Thyroid gland (tissue), 4 donors: ENCODE results near the gene FAM120A. TPM values are rescaled to one million over a fixed set of nuclear protein-coding genes. Genes with fewer than 3 reads are reported as not detected.

Source experiments
- DNase-seq, 2 donors: peaks; one replicate each; pipeline ENCODE4 v3.0.0-alpha.2; 2019
- H3K27ac ChIP-seq, 3 donors: fragments of 200-600 bp; sonication (generic); 1 replicate in 2 of 3; 2 replicates in 1 of 3; pipeline ENCODE4 v1.5.1; 2016 to 2019; ENCODE audit warnings: mild to moderate bottlenecking in 1 of 3, moderate library complexity in 1 of 3
- H3K27me3 ChIP-seq: fragments of 200-600 bp; sonication (generic); one replicate; pipeline ENCODE4 v1.5.1; 2019
- H3K36me3 ChIP-seq, 2 donors: fragments of 200-600 bp; sonication (generic); one replicate each; pipeline ENCODE4 v1.5.1; 2016 to 2019
- H3K4me1 ChIP-seq, 2 donors: fragments of 200-600 bp; sonication (generic); one replicate each; pipeline ENCODE4 v1.5.1; 2017 to 2019
- H3K4me3 ChIP-seq, 3 donors: fragments of 200-600 bp; sonication (generic); replicated peaks in 1 of 3; 1 replicate in 2 of 3; 2 replicates in 1 of 3; pipeline ENCODE4 v1.5.1; 2016; ENCODE audit warnings: mild to moderate bottlenecking in 1 of 3
- H3K9me3 ChIP-seq: fragments of 200-600 bp; sonication (generic); one replicate; pipeline ENCODE4 v1.5.1; 2017
- POLR2A ChIP-seq, 2 donors: fragments of 450-650 bp; IDR thresholded peaks; one replicate each; pipeline ENCODE4 v1.6.1; 2017; ENCODE audit warnings: antibody characterized with exemption in 2 of 2, mild to moderate bottlenecking in 2 of 2, moderate library complexity in 1 of 2
- WGBS, 2 donors: methylation state at CpG; one replicate each; pipeline ENCODE4 v1.1.5; 2017; 5-methylcytosine and 5-hydroxymethylcytosine counted together
- intact Hi-C: fragments of 100-400 bp; cut with DNase I; formaldehyde crosslinking; loops from one replicate; pipeline ENCODE4 v1.15.1; 2023
- total RNA-seq, 4 donors: library from RNA; depleted of rRNA; stranded (reverse); fragments of >200 nt; gene quantifications; one replicate each; pipeline ENCODE4 v1.2.3, GENCODE V29; 2016
- TF ChIP-seq, protein P1 (sequence below), 6 experiments: fragments of 200-600 bp in 3 of 6; fragments of 450-650 bp in 3 of 6; sonication (generic) in 3 of 6; IDR thresholded peaks; one replicate each; pipeline ENCODE4 v1.5.1; 2016 to 2019; ENCODE audit warnings: antibody characterized with exemption in 6 of 6, mild to moderate bottlenecking in 2 of 6, inconsistent platforms in 1 of 6, moderate library complexity in 1 of 6

The FAM120A gene
- total RNA-seq, 4 donors from 2014 or later = 78.1 to 118 (median 111) TPM

- Histone ChIP-seq H3K9me3 (no peaks in the 10 kb centered on the region), H3K36me3 (no peaks in the 10 kb centered on the region), H3K27ac (no peak overlapping the region), H3K4me3 (no peak overlapping the region), H3K4me1 (peaks cover 38 to 57% of the 10 kb centered on the region in 2 donors), H3K27me3 (no peaks in the 10 kb centered on the region)
- WGBS, 2 donors = 91 to 95% methylated on average over 5 of the region's 5 CpGs
- DNase-seq = no peak
- TF ChIP-seq, protein P1, sequence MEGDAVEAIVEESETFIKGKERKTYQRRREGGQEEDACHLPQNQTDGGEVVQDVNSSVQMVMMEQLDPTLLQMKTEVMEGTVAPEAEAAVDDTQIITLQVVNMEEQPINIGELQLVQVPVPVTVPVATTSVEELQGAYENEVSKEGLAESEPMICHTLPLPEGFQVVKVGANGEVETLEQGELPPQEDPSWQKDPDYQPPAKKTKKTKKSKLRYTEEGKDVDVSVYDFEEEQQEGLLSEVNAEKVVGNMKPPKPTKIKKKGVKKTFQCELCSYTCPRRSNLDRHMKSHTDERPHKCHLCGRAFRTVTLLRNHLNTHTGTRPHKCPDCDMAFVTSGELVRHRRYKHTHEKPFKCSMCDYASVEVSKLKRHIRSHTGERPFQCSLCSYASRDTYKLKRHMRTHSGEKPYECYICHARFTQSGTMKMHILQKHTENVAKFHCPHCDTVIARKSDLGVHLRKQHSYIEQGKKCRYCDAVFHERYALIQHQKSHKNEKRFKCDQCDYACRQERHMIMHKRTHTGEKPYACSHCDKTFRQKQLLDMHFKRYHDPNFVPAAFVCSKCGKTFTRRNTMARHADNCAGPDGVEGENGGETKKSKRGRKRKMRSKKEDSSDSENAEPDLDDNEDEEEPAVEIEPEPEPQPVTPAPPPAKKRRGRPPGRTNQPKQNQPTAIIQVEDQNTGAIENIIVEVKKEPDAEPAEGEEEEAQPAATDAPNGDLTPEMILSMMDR (IDR thresholded peaks at IDR 0.05) = no peak
- TF ChIP-seq POLR2A (IDR thresholded peaks at IDR 0.05) = no peak
- intact Hi-C loops = no loop called here
Observed at GRCh38 chr9:93470391-93470790, 18.9 kb downstream of the FAM120A start.

DNA sequence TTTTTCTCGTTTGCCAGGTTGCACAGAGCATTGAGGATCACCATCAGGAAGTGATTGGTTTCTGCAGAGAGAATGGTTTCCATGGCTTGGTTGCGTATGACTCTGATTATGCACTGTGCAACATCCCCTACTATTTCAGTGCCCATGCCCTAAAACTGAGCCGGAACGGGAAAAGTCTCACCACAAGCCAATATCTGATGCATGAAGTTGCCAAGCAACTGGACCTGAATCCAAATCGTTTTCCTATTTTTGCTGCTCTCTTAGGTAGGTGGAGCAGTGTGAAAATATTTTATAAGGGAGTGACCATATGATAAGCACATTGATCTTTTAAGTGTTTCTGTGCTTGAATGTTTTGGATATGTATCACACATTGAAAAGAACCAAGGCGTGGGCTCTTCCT lies 19.6 kb downstream of the FAM120A start:
- H3K4me3 ChIP-seq = no peak overlapping the region
- WGBS, 2 donors = 86% methylated on average over 6 of the region's 6 CpGs
- no peak overlapping the region for H3K27ac ChIP-seq
- H3K4me1 ChIP-seq = peaks cover 37 to 51% of the 10 kb centered on the region in 2 donors
- intact Hi-C loops = no loop called here
- no peaks in the 10 kb centered on the region for H3K9me3 ChIP-seq
- H3K36me3 ChIP-seq = no peaks in the 10 kb centered on the region
- H3K27me3 ChIP-seq = no peaks in the 10 kb centered on the region
- TF ChIP-seq POLR2A (IDR thresholded peaks at IDR 0.05) = no peak
- TF ChIP-seq, protein P1 (IDR thresholded peaks at IDR 0.05) = no peak
- DNase-seq = no peak

DNA sequence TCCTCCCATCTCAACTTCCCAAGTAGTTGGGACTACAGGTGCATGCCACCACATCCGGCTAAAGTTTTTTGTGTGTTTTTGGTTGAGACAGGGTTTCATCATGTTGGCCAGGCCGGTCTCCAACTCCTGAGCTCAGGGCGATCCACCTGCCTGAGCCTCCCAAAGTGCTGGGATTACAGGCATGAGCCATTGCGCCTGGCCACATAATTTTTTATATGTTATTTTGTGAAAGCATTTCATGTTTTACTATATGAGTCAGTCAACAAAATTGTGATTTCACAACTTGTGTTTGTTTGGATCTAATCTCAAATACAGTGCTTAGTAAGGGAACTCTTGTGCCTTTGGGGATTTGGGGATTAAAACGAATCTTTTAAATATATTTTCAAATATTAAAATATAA lies 21.9 kb downstream of the FAM120A start:
- H3K36me3 ChIP-seq = no peaks in the 10 kb centered on the region
- no peaks in the 10 kb centered on the region for H3K9me3 ChIP-seq
- H3K4me3 ChIP-seq = no peak overlapping the region
- 94% methylated on average over 5 of the region's 5 CpGs for WGBS, 2 donors
- DNase-seq = no peak
- TF ChIP-seq, protein P1 (IDR thresholded peaks at IDR 0.05) = no peak
- no peak for TF ChIP-seq POLR2A (IDR thresholded peaks at IDR 0.05)
- H3K27me3 ChIP-seq = no peaks in the 10 kb centered on the region
- H3K4me1 ChIP-seq = peaks cover 15 to 28% of the 10 kb centered on the region in 2 donors
- no peak overlapping the region for H3K27ac ChIP-seq
- intact Hi-C loops = no loop called here

DNA sequence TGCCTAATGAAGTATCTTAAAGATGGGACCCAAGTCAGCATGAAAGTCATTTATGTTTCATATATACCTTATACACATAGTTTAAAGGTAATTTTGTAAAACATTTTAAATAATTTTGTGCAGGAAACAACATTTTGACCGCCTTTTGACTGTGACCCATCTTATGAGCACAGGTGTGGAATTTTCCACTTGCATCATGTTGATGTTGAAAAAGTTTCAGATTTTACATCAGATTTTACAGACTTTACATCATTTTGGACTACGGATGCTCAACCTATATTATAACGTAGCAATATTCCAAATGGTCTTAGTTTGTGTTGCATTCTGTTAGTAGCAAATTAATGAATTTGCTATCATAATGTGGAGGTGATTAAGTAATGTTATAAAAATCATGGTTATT lies 23.6 kb downstream of the FAM120A start:
- Histone ChIP-seq H3K36me3 (no peaks in the 10 kb centered on the region), H3K4me1 (peaks cover 6 to 11% of the 10 kb centered on the region in 2 donors), H3K9me3 (no peaks in the 10 kb centered on the region), H3K4me3 (no peak overlapping the region), H3K27ac (no peak overlapping the region), H3K27me3 (no peaks in the 10 kb centered on the region)
- no peak for DNase-seq
- no peak for TF ChIP-seq POLR2A (IDR thresholded peaks at IDR 0.05)
- WGBS, 2 donors = 97 to 99% methylated on average over 3 of the region's 3 CpGs
- intact Hi-C loops = no loop called here

DNA sequence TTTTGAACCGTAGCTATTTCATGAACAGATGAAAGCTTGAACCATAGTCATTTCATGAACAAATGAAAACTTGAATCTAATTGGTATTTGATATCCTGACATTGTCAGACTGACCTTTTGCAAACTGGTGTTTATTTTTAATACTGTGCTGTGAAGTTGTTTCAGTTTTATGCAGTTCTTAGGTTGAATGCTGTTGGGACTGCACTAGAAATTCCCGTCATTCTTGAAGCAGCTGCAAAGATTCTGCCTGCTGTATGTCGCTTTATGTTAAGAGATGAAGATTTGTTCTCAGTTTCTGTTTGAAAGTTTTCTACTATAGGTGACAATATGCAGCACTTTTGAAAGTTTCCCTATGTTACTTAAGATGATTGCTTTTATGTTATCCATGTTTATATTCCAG lies 24.4 kb downstream of the FAM120A start:
- H3K27ac ChIP-seq = no peak overlapping the region
- 72 to 90% methylated on average over 3 of the region's 3 CpGs for WGBS, 2 donors
- H3K36me3 ChIP-seq = no peaks in the 10 kb centered on the region
- no peaks in the 10 kb centered on the region for H3K9me3 ChIP-seq
- TF ChIP-seq POLR2A (IDR thresholded peaks at IDR 0.05) = no peak
- TF ChIP-seq, protein P1 (IDR thresholded peaks at IDR 0.05) = no peak
- peaks cover 6 to 8% of the 10 kb centered on the region in 2 donors for H3K4me1 ChIP-seq
- intact Hi-C loops = no loop called here
- H3K27me3 ChIP-seq = no peaks in the 10 kb centered on the region
- no peak overlapping the region for H3K4me3 ChIP-seq
- no peak for DNase-seq

GRCh38 chr9:93476924-93477323 lies 25.4 kb downstream of the FAM120A start:
- Histone ChIP-seq H3K9me3 (no peaks in the 10 kb centered on the region), H3K36me3 (no peaks in the 10 kb centered on the region), H3K4me3 (no peak overlapping the region), H3K4me1 (peaks cover 0 to 6% of the 10 kb centered on the region in 2 donors), H3K27me3 (no peaks in the 10 kb centered on the region), H3K27ac (no peak overlapping the region)
- TF ChIP-seq POLR2A (IDR thresholded peaks at IDR 0.05) = no peak
- TF ChIP-seq, protein P1 (IDR thresholded peaks at IDR 0.05) = no peak
- intact Hi-C loops = no loop called here
- DNase-seq = no peak
- 95% methylated on average over 4 of the region's 4 CpGs for WGBS, 2 donors
